GM12873 (cell line): ENCODE results near the gene C6orf58.

Source experiments
- TF ChIP-seq, protein P1 (sequence below): IDR thresholded peaks from 2 replicates; pipeline ENCODE4 v1.5.1; 2012; ENCODE audit warnings: low read depth, mild to moderate bottlenecking, moderate library complexity, low read length, control low read depth; ENCODE audit not compliant: insufficient read depth; ENCODE audit errors: missing control alignments

The C6orf58 gene

DNA sequence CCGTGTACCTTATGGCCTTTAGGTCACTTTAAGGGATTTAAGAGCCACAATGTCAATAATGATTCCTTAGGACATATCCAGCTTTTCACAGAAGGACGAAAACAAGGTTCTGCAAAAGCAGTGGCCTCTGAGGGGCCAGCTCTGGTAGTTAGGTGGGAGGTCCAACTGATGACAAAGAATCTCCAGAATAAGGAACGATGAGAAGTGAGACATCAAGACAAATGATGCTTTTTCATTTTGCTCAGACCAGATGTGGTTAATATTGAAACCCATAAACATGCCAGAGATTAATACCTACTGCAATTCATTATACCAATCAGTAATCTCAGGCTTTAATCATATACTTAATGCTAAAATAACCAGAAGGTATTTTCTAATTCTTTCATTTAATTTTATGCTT is 1.9 kb downstream of the C6orf58 start:
- TF ChIP-seq, protein P1, sequence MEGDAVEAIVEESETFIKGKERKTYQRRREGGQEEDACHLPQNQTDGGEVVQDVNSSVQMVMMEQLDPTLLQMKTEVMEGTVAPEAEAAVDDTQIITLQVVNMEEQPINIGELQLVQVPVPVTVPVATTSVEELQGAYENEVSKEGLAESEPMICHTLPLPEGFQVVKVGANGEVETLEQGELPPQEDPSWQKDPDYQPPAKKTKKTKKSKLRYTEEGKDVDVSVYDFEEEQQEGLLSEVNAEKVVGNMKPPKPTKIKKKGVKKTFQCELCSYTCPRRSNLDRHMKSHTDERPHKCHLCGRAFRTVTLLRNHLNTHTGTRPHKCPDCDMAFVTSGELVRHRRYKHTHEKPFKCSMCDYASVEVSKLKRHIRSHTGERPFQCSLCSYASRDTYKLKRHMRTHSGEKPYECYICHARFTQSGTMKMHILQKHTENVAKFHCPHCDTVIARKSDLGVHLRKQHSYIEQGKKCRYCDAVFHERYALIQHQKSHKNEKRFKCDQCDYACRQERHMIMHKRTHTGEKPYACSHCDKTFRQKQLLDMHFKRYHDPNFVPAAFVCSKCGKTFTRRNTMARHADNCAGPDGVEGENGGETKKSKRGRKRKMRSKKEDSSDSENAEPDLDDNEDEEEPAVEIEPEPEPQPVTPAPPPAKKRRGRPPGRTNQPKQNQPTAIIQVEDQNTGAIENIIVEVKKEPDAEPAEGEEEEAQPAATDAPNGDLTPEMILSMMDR: no peak

DNA sequence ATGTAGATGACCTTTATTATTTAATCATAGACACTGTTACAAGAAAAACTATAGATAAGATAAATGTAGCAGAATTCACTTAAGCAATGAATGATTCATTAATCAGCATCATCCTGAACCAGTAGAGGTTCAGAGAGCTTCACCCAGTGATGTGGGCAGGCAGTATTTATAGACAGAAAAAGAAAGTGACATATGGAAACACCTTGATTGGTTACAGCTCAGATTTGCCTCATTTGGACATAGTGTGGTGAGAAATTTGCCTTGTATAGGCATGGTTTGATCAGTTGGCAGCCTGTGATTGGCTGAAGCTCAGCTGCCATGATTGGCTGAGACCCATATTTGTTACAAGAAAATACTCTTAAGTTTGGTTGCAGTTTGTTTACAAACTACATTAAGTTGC is 4.6 kb downstream of the C6orf58 start:
- TF ChIP-seq, protein P1: no peak

DNA sequence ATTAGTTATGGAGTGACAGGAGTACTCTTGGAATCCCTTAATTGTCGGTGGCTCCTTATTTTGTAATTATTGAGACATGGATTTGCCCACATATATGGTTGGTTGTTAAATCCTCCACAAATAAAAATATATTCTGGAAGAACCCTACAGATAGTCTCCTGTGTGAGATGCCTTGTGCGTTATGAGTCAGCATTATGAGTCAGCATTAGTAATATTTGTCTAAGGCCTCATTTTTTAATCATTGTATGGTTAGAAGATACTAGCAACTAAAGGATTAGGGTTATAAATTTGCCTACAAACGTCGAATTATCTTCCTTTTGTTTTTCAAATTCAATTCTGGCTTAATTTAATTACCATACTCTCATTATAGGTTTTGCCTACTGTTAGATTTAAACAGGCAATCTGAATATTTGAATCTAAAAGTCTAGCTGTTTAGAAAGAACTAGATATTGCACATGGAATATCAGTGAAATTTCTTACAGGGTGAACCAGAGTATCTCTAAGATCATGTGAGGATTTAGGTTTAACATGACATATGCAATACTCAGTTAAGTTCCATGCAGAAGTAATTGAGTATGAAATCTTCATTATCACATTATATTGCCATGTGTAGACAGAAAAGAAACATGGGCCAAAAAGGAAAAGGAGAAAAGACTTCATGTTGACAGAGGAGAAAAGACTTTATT is 5.9 kb downstream of the C6orf58 start:
- TF ChIP-seq, protein P1: no peak

DNA sequence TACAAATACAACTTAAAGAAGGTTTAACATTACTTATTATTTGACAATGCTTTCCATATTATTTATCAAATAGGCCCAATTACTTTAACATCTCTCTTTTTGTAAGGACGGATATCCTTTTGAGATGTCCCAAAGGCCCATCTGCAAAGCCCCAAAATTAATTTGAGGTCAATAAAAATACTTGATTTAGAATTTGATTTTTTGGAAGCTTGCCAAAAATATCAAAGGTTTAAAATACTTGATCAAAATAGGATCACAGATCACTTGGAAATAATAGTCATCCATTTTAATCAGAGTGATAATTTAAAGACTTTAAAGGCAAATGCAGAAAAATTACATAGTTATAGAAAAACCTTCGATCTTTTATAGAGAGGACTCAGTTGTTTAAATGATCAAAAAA is 8.1 kb downstream of the C6orf58 start:
- TF ChIP-seq, protein P1: no peak

DNA sequence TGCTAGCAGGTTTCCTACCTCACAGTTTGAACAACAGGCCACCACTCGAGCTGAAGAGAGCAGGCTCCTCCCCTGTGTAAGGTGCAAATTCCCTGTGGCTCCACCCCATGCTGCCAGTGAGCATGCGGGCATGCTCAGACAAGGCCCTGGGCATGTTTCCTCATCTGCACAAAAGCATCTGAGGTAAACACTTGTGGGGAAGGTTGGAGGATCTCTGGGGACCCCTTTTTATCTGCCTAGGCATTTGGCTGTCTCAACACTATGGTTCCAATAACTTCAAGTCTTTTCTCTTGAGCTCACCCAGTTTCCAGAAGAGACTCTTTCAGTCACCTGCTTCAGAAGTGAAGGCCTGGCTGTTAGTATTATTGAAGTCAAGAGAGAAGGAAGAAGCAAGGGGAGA is 9.4 kb downstream of the C6orf58 start:
- TF ChIP-seq, protein P1: no peak

DNA sequence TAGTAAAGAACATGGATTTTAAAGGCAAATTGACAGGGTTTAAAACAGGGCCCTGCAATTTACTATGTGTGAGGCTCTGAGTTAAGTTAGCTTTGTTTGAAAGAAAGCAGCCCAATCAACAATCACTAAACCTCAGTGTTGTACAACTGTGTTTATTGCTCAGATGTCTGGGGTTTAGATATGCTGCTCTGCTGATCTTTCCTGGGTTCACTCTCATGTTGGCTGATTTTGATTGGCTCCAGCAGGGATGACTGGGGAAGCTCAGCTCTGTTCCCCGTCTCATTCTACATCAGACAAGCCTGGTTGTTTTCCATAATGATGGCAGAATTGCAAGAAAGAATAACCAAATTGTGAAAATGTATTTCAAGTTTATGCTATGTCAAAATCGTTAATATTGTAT is 10.9 kb downstream of the C6orf58 start:
- TF ChIP-seq, protein P1: no peak

DNA sequence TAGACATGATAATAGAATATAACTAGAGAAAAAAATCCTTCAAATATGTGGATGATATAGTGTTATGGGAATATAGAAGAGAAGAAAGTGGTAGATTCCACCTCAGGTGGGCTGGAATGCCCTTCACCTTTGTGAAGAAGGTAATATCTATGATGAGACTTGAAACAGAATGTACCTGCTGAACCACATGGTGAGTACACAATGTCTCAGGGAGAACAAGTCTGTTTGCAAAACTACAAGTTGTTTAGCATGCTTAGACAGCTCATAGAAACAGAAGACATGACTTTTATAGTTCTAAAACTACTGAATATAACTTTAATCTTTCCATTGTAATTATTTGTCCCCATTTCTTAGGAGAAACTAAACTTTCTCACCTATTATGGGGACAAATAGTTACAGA is 12.2 kb downstream of the C6orf58 start:
- TF ChIP-seq, protein P1: no peak
